SK-N-SH (cell line): ENCODE results near the gene GIT2. TPM values are rescaled to one million over a fixed set of nuclear protein-coding genes. Genes with fewer than 3 reads are reported as not detected.

Experiments
- CTCF ChIA-PET: fragments of 300-600, 350-600 bp; formaldehyde crosslinking; extraction: SDS; loops from one replicate; lab custom pipeline; 2021; lab: Yijun Ruan, JAX
- POLR2A ChIA-PET: fragments of 350-600 bp; sonication (Branson Sonifier 250); formaldehyde crosslinking; extraction: SDS; loops from one replicate; lab custom pipeline; 2020; ENCODE audit warnings: antibody characterized with exemption, inconsistent platforms; lab: Yijun Ruan, JAX
- DNase-seq: peaks from one replicate; pipeline ENCODE4 v3.0.0; 2012
- H2AFZ ChIP-seq: fragments of 200-600 bp; sonication (generic); 2 replicates; pipeline ENCODE4 v1.8.1; 2016; ENCODE audit warnings: antibody characterized with exemption, mild to moderate bottlenecking, low read depth
- H3F3A ChIP-seq: fragments of 200-600 bp; sonication (generic); replicated peaks from 2 replicates; pipeline ENCODE3; 2016; ENCODE audit warnings: antibody characterized with exemption, mild to moderate bottlenecking; ENCODE audit not compliant: insufficient read depth
- H3K27ac ChIP-seq, 2 experiments: fragments of 200-500 bp in 1 of 2; fragments of 200-600 bp in 1 of 2; sonication (Bioruptor generic) in 1 of 2; sonication (generic), shearing (Covaris generic) in 1 of 2; 2 replicates each; pipeline versions ENCODE4 v1.5.1 to v1.6.1; 2014 to 2016; ENCODE audit warnings: low read depth in 2 of 2, inconsistent platforms in 1 of 2, low read length in 1 of 2, mild to moderate bottlenecking in 1 of 2, mixed read lengths in 1 of 2
- H3K27me3 ChIP-seq: fragments of 200-600 bp; sonication (generic), shearing (Covaris generic); 2 replicates; pipeline ENCODE4 v1.6.1; 2016; ENCODE audit warnings: mixed run types; ENCODE audit not compliant: insufficient read depth
- H3K36me3 ChIP-seq, 2 experiments: fragments of 200-500 bp in 1 of 2; fragments of 200-600 bp in 1 of 2; sonication (Bioruptor generic) in 1 of 2; sonication (generic) in 1 of 2; replicated peaks in 1 of 2; 2 replicates each; pipeline versions ENCODE3 to v1.5.1; 2014 to 2016; ENCODE audit warnings: low read length in 1 of 2, mild to moderate bottlenecking in 1 of 2; ENCODE audit not compliant: insufficient read depth in 2 of 2, control insufficient read depth in 1 of 2
- H3K4me1 ChIP-seq, 2 experiments: fragments of 200-500 bp in 1 of 2; fragments of 200-600 bp in 1 of 2; sonication (Bioruptor generic) in 1 of 2; sonication (generic), shearing (Covaris generic) in 1 of 2; 2 replicates each; pipeline versions ENCODE4 v1.5.1 to v1.6.1; 2014 to 2016; ENCODE audit warnings: low read depth in 1 of 2, low read length in 1 of 2, mixed run types in 1 of 2; ENCODE audit not compliant: insufficient read depth in 2 of 2, control insufficient read depth in 1 of 2
- H3K4me2 ChIP-seq: fragments of 200-600 bp; sonication (generic), shearing (Covaris generic); 2 replicates; pipeline ENCODE4 v1.6.1; 2017; ENCODE audit warnings: mixed run types
- H3K4me3 ChIP-seq, 2 experiments: fragments of 200-500 bp in 1 of 2; fragments of 200-600 bp in 1 of 2; sonication (Bioruptor generic) in 1 of 2; sonication (generic), shearing (Covaris generic) in 1 of 2; 2 replicates each; pipeline versions ENCODE4 v1.5.1 to v1.8.1; 2014 to 2016; ENCODE audit warnings: low read depth in 2 of 2, inconsistent platforms in 1 of 2, low read length in 1 of 2, mild to moderate bottlenecking in 1 of 2, mixed read lengths in 1 of 2, moderate library complexity in 1 of 2
- H3K79me2 ChIP-seq: fragments of 200-600 bp; sonication (generic); 2 replicates; pipeline ENCODE4 v1.8.1; 2017; ENCODE audit warnings: mild to moderate bottlenecking; ENCODE audit not compliant: insufficient read depth
- H3K9ac ChIP-seq: fragments of 200-600 bp; sonication (generic); 2 replicates; pipeline ENCODE4 v1.6.1; 2017; ENCODE audit warnings: mixed run types
- H3K9me2 ChIP-seq: fragments of 200-600 bp; sonication (generic); 2 replicates; pipeline ENCODE4 v1.6.1; 2017; ENCODE audit warnings: mixed run types
- H3K9me3 ChIP-seq: fragments of 200-600 bp; sonication (generic); 2 replicates; pipeline ENCODE4 v1.6.1; 2017; ENCODE audit warnings: mixed run types, mild to moderate bottlenecking, moderate library complexity
- H4K20me1 ChIP-seq: fragments of 200-600 bp; sonication (generic); 2 replicates; pipeline ENCODE4 v1.6.1; 2017; ENCODE audit warnings: mild to moderate bottlenecking, mixed run types; ENCODE audit not compliant: insufficient read depth
- EP300 ChIP-seq, 2 experiments: IDR thresholded peaks; 2 replicates each; pipeline versions ENCODE4 v1.4.0 to v1.6.1; 2012; ENCODE audit warnings: borderline replicate concordance in 1 of 2, low read depth in 1 of 2, low read length in 1 of 2
- EZH2phosphoT487 ChIP-seq: fragments of 200-600 bp; sonication (generic); IDR thresholded peaks from 2 replicates; pipeline ENCODE4 v1.6.1; 2017; ENCODE audit warnings: low read depth, mixed run types, mild to moderate bottlenecking, antibody characterized with exemption, moderate library complexity, borderline replicate concordance
- FOSL2 ChIP-seq: IDR thresholded peaks from 2 replicates; pipeline ENCODE4 v1.4.0; 2012; ENCODE audit warnings: low read depth, mild to moderate bottlenecking, moderate library complexity, borderline replicate concordance
- FOXM1 ChIP-seq: IDR thresholded peaks from 2 replicates; pipeline ENCODE4 v1.4.0; 2012; ENCODE audit warnings: low read depth, mild to moderate bottlenecking
- GATA2 ChIP-seq: sonication (generic); formaldehyde crosslinking; IDR thresholded peaks from 2 replicates; pipeline ENCODE4 v1.5.0; 2020; ENCODE audit warnings: mild to moderate bottlenecking, missing genetic modification reagents
- IRF3 ChIP-seq: fragments of 150-350 bp; IDR thresholded peaks from 2 replicates; pipeline ENCODE4 v1.6.1; 2016; ENCODE audit warnings: mild to moderate bottlenecking, low read depth, low read length
- JUND ChIP-seq: IDR thresholded peaks from 2 replicates; pipeline ENCODE4 v1.4.0; 2012
- MXI1 ChIP-seq: IDR thresholded peaks from 2 replicates; pipeline ENCODE4 v1.6.1; 2012; ENCODE audit warnings: mild to moderate bottlenecking, low read depth, low read length, improper control_type of control experiment
- NFIC ChIP-seq: IDR thresholded peaks from 2 replicates; pipeline ENCODE4 v1.4.0; 2012; ENCODE audit warnings: borderline replicate concordance
- NRF1 ChIP-seq: IDR thresholded peaks from 2 replicates; pipeline ENCODE4 v1.6.1; 2012; ENCODE audit warnings: low read depth, mild to moderate bottlenecking, low read length
- PBX3 ChIP-seq: IDR thresholded peaks from 2 replicates; pipeline ENCODE4; 2012
- RAD21 ChIP-seq: IDR thresholded peaks from 2 replicates; pipeline ENCODE4 v1.6.1; 2012; ENCODE audit warnings: mild to moderate bottlenecking, low read length
- SIN3A ChIP-seq: IDR thresholded peaks from 2 replicates; pipeline ENCODE4 v1.6.1; 2012; ENCODE audit warnings: low read depth, mild to moderate bottlenecking, low read length, moderate library complexity, borderline replicate concordance
- SMC3 ChIP-seq: IDR thresholded peaks from 2 replicates; pipeline ENCODE4 v1.6.1; 2012; ENCODE audit warnings: low read depth, low read length, improper control_type of control experiment
- TAF1 ChIP-seq: IDR thresholded peaks from 2 replicates; pipeline ENCODE4 v1.6.1; 2012; ENCODE audit warnings: low read depth, mild to moderate bottlenecking, low read length, moderate library complexity, borderline replicate concordance
- TCF12 ChIP-seq: IDR thresholded peaks from 2 replicates; pipeline ENCODE4 v1.4.0; 2012
- TEAD4 ChIP-seq: IDR thresholded peaks from 2 replicates; pipeline ENCODE4 v1.4.0; 2012; ENCODE audit warnings: mild to moderate bottlenecking, borderline replicate concordance; ENCODE audit not compliant: insufficient read depth
- USF2 ChIP-seq: fragments of 150-350 bp; IDR thresholded peaks from 2 replicates; pipeline ENCODE4 v1.6.1; 2017; ENCODE audit warnings: antibody characterized with exemption, low read length, low read depth, borderline replicate concordance
- WGBS: methylation state at CpG from one replicate; pipeline ENCODE4 v1.1.6; 2017; ENCODE audit warnings: low lambda C conversion rate; 5-methylcytosine and 5-hydroxymethylcytosine counted together
- polyA plus RNA-seq, 3 experiments: library from polyadenylated mRNA; depleted of rRNA; stranded (reverse); fragments of >200 nt; gene quantifications; 2 replicates each; pipeline ENCODE4 v1.2.3, GENCODE V29; 2012
- TF ChIP-seq, protein P1 (sequence below): IDR thresholded peaks from 2 replicates; pipeline ENCODE4 v1.4.0; 2012; ENCODE audit warnings: low read depth, borderline replicate concordance
- TF ChIP-seq, protein P2 (sequence below): IDR thresholded peaks from 2 replicates; pipeline ENCODE4 v1.4.0; 2012; ENCODE audit warnings: low read depth

Gene GIT2
- polyA plus RNA-seq, 1 of the 3 experiments (the other 2 are of a cell fraction), result 21.2 TPM

- Histone ChIP-seq H3K4me1 (peaks cover 9 to 12% of the 10 kb centered on the region in 2 experiments; a peak in 3 of 4 replicates), H4K20me1 (peaks cover 5% of the 10 kb centered on the region), H3K9me2 (no peaks in the 10 kb centered on the region), H3K4me2 (no peak overlapping the region), H3K4me3 (no peak overlapping the region), H2AFZ (no peak overlapping the region), H3K79me2 (peaks cover 47% of the 10 kb centered on the region), H3K27me3 (no peaks in the 10 kb centered on the region), H3F3A (peaks cover 5% of the 10 kb centered on the region), H3K9ac (no peak overlapping the region), H3K27ac (no peak overlapping the region), H3K36me3 (peaks cover 35 to 46% of the 10 kb centered on the region in 2 experiments), H3K9me3 (no peaks in the 10 kb centered on the region)
- POLR2A ChIA-PET, result no interaction called here
- WGBS, result 94% methylated on average over 5 of the region's 5 CpGs
- CTCF ChIA-PET, result no interaction called here
- DNase-seq, result no peak
- TF ChIP-seq PBX3 (no peak), MXI1 (no peak), SMC3 (no peak), FOXM1 (no peak), EP300 (IDR thresholded peaks at IDR 0.05; ENCODE audit: borderline replicate concordance in 1 of 2, low read depth in 1 of 2, low read length in 1 of 2) (no peak), JUND (no peak), SIN3A (no peak), GATA2 (CRISPR knock-in tag) (no peak), NRF1 (no peak), RAD21 (no peak), USF2 (no peak), TCF12 (no peak), IRF3 (no peak), TAF1 (no peak), FOSL2 (no peak), TEAD4 (no peak), EZH2phosphoT487 (no peak), NFIC (no peak)
- TF ChIP-seq, protein P1, sequence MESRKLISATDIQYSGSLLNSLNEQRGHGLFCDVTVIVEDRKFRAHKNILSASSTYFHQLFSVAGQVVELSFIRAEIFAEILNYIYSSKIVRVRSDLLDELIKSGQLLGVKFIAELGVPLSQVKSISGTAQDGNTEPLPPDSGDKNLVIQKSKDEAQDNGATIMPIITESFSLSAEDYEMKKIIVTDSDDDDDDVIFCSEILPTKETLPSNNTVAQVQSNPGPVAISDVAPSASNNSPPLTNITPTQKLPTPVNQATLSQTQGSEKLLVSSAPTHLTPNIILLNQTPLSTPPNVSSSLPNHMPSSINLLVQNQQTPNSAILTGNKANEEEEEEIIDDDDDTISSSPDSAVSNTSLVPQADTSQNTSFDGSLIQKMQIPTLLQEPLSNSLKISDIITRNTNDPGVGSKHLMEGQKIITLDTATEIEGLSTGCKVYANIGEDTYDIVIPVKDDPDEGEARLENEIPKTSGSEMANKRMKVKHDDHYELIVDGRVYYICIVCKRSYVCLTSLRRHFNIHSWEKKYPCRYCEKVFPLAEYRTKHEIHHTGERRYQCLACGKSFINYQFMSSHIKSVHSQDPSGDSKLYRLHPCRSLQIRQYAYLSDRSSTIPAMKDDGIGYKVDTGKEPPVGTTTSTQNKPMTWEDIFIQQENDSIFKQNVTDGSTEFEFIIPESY, result no peak
- TF ChIP-seq, protein P2, sequence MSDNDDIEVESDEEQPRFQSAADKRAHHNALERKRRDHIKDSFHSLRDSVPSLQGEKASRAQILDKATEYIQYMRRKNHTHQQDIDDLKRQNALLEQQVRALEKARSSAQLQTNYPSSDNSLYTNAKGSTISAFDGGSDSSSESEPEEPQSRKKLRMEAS, result no peak
These were observed 6.8 kb downstream of the GIT2 start for GRCh38 chr12:109989380-109989779.
